AG09309 (cell line): ENCODE measurements around the gene RFNG.

Experiments used
- DNase-seq: peaks from one replicate; pipeline ENCODE4 v3.0.0-alpha.2; 2010; ENCODE audit warnings: low read depth
- H3K4me3 ChIP-seq: 2 replicates; pipeline ENCODE4 v1.5.1; 2011; ENCODE audit warnings: mild to moderate bottlenecking, low read depth, low read length, moderate library complexity; ENCODE audit not compliant: control insufficient read depth
- TF ChIP-seq, protein P1 (sequence below): IDR thresholded peaks from 2 replicates; pipeline ENCODE4 v1.5.1; 2011; ENCODE audit warnings: mild to moderate bottlenecking, low read depth, low read length, inconsistent platforms; ENCODE audit not compliant: insufficient read depth, control insufficient read depth; ENCODE audit errors: missing control alignments

The RFNG gene

DNA sequence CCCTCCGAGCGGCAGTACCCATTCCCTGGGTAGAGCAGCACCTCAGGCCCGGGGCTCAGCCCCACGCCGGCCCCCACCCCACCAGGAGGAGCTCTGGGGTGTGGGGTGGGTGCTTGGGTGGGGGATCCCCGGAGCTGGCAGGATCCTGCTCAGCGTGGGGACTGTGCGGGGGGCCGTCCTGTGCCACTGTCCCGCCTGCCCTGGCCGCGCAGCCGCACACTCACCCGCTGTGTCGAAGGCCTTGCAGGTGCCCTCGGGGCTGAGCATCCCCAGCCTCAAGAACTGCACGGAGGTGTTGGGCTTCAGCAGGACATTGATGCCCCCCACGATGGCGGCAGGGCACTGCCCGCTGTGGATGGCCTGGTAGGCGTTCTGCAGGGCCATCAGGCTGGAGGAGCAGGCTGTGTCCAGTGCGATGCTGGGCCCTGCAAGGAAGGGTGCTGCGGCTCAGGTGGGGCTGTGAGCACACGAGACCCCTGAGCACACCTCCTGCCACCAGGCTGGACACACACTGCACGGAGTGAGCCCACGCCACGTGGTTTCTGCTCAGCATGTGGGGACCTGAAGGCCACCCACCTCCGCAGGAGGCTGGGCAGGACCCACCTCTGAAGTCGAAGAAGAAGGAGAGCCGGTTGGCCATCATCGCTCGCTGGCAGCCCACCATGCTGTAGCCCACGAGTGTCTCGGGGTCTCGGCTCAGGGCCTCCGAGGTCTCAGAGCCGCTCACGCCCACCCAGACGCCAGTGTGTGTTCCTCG is 41.6 kb upstream of the RFNG start:
- DNase-seq = no peak
- TF ChIP-seq, protein P1, sequence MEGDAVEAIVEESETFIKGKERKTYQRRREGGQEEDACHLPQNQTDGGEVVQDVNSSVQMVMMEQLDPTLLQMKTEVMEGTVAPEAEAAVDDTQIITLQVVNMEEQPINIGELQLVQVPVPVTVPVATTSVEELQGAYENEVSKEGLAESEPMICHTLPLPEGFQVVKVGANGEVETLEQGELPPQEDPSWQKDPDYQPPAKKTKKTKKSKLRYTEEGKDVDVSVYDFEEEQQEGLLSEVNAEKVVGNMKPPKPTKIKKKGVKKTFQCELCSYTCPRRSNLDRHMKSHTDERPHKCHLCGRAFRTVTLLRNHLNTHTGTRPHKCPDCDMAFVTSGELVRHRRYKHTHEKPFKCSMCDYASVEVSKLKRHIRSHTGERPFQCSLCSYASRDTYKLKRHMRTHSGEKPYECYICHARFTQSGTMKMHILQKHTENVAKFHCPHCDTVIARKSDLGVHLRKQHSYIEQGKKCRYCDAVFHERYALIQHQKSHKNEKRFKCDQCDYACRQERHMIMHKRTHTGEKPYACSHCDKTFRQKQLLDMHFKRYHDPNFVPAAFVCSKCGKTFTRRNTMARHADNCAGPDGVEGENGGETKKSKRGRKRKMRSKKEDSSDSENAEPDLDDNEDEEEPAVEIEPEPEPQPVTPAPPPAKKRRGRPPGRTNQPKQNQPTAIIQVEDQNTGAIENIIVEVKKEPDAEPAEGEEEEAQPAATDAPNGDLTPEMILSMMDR = no peak
- H3K4me3 ChIP-seq = no peak overlapping the region

DNA sequence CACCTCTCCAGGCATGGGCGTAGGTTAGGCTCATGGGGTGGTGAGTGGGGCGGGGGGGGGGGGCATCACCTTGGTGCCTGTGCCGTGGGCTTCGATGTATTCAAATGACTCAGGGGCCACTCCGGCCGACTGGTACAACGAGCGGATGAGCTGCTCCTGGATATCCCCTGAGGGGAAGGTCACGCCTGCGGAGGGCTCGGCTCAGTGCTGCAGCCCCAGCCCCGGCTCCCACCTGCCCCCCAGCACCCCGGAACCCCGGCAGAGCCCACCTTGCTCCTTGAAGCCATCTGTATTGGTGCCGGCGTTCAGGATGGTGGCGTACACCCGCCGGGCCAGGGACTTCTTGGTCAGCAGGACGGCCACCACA is 41.0 kb upstream of the RFNG start:
- no peak for DNase-seq
- no peak overlapping the region for H3K4me3 ChIP-seq
- TF ChIP-seq, protein P1 = no peak

DNA sequence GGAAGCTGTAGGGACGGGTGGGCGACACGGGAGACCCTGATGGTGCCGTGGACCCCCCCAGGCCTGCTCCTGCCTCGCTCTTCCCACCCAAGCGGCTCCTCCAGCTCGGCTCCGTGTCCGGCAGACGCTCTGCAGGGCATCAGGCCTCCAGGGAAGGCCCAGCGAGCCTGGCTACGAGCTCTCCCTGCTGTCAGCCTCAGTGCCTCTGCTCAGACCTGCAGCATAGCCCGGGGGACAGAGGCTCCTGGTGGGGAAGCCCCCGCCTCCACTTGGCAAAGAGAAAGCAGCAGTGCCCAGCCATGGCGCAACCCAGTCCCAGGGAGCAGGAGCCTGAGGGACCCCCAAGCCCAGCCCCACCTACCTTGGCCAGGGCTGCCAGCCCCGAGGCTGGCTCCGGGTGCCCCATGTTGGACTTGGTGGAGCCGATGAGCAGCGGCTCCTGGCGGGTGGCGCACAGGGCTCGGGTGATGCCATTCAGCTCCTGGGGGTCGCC is 40.5 kb upstream of the RFNG start:
- DNase-seq = no peak
- TF ChIP-seq, protein P1 = no peak
- H3K4me3 ChIP-seq = no peak overlapping the region

DNA sequence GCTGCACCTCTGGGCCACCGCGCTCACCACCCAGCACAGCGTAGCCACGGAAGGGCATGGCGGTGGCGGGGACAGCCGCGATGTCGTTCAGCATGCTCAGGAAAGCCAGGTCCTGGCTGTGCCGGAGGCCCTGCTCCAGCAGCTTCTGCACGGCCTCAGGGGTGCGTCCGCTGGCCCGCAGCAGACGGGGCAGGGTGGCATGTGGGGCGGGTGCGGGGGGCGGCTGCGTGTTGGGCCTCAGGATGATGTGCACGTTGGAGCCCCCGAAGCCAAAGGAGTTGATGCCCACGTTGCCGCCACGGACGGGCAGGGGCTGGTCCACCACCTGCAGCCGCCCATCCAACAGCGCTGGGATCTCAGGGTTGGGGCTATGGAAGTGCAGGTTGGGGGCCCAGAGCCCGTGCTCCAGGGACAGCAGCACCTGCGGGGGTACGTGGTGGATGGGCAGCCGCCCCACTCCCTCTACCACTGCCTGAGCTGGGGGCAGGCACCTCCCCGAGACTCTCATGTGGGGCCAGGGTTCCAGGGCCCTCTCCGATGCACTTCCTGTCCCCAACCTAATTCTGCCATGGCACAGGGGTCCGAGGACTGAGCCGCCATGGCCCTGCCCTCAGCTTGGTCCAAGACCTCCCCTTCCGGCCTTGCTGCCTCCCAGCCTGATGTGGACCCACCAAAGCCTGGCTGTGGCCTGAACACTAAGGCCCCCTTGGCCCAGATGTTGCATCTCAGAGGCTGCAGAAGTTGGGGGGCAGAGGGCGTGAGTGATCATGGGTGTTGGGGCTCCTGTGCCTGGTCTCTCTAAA is 39.9 kb upstream of the RFNG start:
- H3K4me3 ChIP-seq = no peak overlapping the region
- no peak for DNase-seq
- TF ChIP-seq, protein P1 = no peak

DNA sequence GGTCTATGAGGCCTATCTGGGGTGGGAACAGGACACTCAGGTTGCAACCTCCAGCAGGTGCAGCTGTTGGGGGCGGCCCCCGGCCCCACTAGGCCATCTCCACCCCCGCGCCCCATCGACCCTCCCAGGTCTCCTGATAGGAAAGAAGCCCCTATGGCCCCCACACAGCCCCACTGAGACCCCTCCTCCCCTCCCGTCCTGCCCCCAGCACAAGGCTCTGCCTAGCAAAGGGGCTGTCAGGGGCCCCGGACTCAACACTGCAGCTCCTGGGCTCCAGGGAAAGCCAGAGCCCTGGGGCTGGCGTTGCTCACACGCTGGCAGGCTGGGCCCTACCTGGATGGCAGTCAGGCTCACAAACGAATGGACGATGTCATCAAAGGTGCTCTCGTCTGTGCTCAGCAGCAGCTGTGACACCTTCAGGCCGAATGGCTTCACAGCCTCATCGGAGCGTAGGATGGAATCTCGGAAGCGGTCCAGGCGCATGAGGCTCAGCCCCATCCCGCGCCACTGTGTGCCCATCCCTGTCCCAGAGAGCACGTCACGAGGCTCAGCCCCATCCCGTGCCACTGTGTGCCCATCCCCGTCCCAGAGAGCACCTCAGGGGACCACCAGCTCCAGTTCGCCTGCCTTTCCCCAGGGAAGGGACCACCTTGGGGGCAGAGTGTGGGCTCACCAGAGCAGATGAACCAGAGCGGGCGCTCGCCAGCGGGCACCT is 39.1 kb upstream of the RFNG start:
- TF ChIP-seq, protein P1 = no peak
- no peak for DNase-seq
- H3K4me3 ChIP-seq = no peak overlapping the region

DNA sequence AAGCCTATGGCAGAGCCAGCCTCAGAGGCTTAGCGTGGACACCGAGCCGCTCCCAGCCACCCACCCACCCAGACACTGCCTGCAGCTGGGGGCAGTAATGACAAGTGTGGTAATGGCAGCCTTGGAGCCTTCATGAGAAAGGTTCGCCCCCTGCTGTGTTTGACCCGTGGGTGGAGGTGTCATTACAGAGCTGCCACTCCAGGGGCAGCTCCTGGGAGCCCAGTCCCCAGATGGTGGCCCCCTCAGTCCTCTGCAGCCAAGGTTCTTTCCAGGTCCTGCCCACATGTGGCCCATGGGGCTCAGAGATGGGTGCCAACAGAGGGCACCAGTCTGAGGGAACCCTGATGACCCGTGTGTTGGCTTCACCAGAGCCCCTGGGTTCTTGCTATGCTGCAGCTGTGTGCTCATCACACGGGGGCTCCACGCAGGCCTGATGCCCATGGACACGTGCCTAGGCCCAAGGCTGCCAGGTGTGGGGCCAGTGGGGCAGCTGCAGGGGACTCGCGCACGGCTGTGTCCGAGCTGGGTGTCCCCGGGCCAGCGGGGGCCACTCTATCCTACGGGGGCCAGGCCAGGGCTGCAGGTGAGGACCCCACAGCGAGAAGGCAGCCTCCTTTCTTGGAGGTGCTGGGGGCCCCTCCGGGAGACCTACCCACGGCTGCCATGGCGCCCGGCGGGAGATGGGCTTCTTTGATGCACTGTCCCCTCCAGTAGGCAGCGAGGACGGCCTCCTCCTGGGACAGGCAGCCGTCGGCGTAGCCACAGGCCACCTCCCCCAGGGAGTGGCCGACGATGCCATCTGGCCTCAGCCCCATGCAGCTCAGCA is 38.3 kb upstream of the RFNG start:
- TF ChIP-seq, protein P1 = no peak
- no peak overlapping the region for H3K4me3 ChIP-seq
- DNase-seq = no peak
